Kidney capillary endothelial cell (primary cell): ENCODE data around the gene PLXND1.

Experiments
- DNase-seq: peaks from one replicate; pipeline ENCODE4 v3.0.0-alpha.2; 2018; ENCODE audit warnings: low spot score

The PLXND1 gene

GRCh38 chr3:129507181-129507831, 99.2 kb downstream of the PLXND1 start:
- DNase-seq, result no peak

GRCh38 chr3:129506231-129506742, 100.2 kb downstream of the PLXND1 start:
- no peak for DNase-seq

- DNase-seq, result no peak
Observed at GRCh38 chr3:129505341-129505740, 101.1 kb downstream of the PLXND1 start.
